DND-41 (cell line): ENCODE results near the gene RNF112.

Experiments used
- ATAC-seq: fragments of 200-7000 bp; cut with Tn5 transposase; 3 replicates; pipeline ENCODE4 v1.9.1; 2021; ENCODE audit warnings: low read depth; ENCODE audit not compliant: insufficient read depth
- DNase-seq: peaks from one replicate; pipeline ENCODE4 v3.0.0-alpha.2; 2020
- H2AFZ ChIP-seq: 2 replicates; pipeline ENCODE4 v1.6.0; 2012; ENCODE audit warnings: low read depth, low read length
- H3K27ac ChIP-seq: 2 replicates; pipeline ENCODE4 v1.5.1; 2012; ENCODE audit warnings: low read length, inconsistent platforms
- H3K27me3 ChIP-seq: fragments of 200-600 bp; sonication (generic); 2 replicates; pipeline ENCODE4 v1.6.0; 2012; ENCODE audit warnings: low read length, mild to moderate bottlenecking, inconsistent platforms; ENCODE audit not compliant: insufficient read depth, poor library complexity
- H3K36me3 ChIP-seq: 2 replicates; pipeline ENCODE4 v1.5.1; 2012; ENCODE audit warnings: low read length, inconsistent platforms; ENCODE audit not compliant: insufficient read depth
- H3K4me1 ChIP-seq: 2 replicates; pipeline ENCODE4 v1.5.1; 2012; ENCODE audit warnings: mild to moderate bottlenecking, low read length; ENCODE audit not compliant: insufficient read depth
- H3K4me2 ChIP-seq: 2 replicates; pipeline ENCODE4 v1.6.0; 2012; ENCODE audit warnings: mild to moderate bottlenecking, moderate library complexity, low read length, inconsistent platforms; ENCODE audit not compliant: insufficient read depth
- H3K4me3 ChIP-seq, 2 experiments: fragments of 200-600 bp in 1 of 2; shearing (Covaris generic) in 1 of 2; 2 replicates each; pipeline ENCODE4 v1.5.1; 2012 to 2016; ENCODE audit warnings: inconsistent platforms in 2 of 2, low read length in 2 of 2, mild to moderate bottlenecking in 2 of 2, low read depth in 1 of 2, moderate library complexity in 1 of 2
- H3K79me2 ChIP-seq: 2 replicates; pipeline ENCODE4 v1.6.0; 2012; ENCODE audit warnings: low read length, inconsistent platforms; ENCODE audit not compliant: insufficient read depth
- H3K9ac ChIP-seq: 2 replicates; pipeline ENCODE4 v1.6.0; 2012; ENCODE audit warnings: low read depth, mild to moderate bottlenecking, inconsistent platforms, low read length, moderate library complexity
- H3K9me3 ChIP-seq: 2 replicates; pipeline ENCODE4 v1.5.1; 2012; ENCODE audit warnings: low read length, moderate library complexity, mild to moderate bottlenecking, inconsistent platforms; ENCODE audit not compliant: insufficient read depth, severe bottlenecking
- H4K20me1 ChIP-seq: 2 replicates; pipeline ENCODE4 v1.6.0; 2012; ENCODE audit warnings: low read length; ENCODE audit not compliant: insufficient read depth
- EZH2 ChIP-seq: IDR thresholded peaks from 3 replicates; pipeline ENCODE4 v1.6.1; 2012; ENCODE audit warnings: borderline replicate concordance, low read depth, mild to moderate bottlenecking, moderate library complexity, low read length, inconsistent platforms; ENCODE audit not compliant: severe bottlenecking
- TF ChIP-seq, protein P1 (sequence below): IDR thresholded peaks from 2 replicates; pipeline ENCODE4 v1.5.1; 2012; ENCODE audit warnings: borderline replicate concordance, low read length, moderate library complexity, mild to moderate bottlenecking; ENCODE audit not compliant: poor library complexity, severe bottlenecking; ENCODE audit errors: extremely low read depth

RNF112 gene

DNA sequence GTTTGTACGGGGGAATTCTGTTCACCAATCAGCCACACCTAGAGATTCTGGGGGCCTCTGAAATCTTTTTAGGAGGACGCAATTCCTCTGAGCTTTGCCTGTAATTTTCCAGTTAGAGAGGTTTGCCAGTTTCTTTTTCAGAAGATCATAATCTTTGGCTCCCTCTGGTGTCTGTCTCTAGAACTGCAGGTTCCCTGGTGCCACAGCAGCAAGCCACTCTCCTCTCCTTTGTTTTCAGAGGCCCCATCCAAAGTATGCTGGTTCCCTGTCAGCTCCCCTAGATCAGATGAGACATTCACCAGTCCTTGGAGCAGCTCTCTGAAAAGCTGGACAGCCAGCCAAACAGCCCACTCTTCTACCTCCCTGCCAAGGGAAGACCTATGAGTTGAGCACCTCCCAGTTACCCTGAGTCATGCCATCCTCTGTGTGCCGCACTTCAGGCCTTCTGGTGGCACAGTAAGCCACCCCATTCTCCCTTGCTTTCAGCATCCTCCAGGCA is 36.1 kb downstream of the RNF112 start:
- Histone ChIP-seq H3K4me2 (no peak overlapping the region), H3K9me3 (peaks cover 9% of the 10 kb centered on the region), H4K20me1 (no peaks in the 10 kb centered on the region), H3K27ac (no peak overlapping the region), H3K27me3 (peaks cover 5% of the 10 kb centered on the region), H3K4me3 (no peak overlapping the region), H3K36me3 (no peaks in the 10 kb centered on the region), H2AFZ (no peak overlapping the region), H3K4me1 (no peaks in the 10 kb centered on the region), H3K79me2 (no peaks in the 10 kb centered on the region), H3K9ac (no peak overlapping the region)
- ATAC-seq (peak; percentile 60; the same call in 2 of the 3 replicates), DNase-seq (peak; percentile 68)
- TF ChIP-seq, protein P1, sequence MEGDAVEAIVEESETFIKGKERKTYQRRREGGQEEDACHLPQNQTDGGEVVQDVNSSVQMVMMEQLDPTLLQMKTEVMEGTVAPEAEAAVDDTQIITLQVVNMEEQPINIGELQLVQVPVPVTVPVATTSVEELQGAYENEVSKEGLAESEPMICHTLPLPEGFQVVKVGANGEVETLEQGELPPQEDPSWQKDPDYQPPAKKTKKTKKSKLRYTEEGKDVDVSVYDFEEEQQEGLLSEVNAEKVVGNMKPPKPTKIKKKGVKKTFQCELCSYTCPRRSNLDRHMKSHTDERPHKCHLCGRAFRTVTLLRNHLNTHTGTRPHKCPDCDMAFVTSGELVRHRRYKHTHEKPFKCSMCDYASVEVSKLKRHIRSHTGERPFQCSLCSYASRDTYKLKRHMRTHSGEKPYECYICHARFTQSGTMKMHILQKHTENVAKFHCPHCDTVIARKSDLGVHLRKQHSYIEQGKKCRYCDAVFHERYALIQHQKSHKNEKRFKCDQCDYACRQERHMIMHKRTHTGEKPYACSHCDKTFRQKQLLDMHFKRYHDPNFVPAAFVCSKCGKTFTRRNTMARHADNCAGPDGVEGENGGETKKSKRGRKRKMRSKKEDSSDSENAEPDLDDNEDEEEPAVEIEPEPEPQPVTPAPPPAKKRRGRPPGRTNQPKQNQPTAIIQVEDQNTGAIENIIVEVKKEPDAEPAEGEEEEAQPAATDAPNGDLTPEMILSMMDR, result peak; percentile 92
- TF ChIP-seq EZH2, result no peak

DNA sequence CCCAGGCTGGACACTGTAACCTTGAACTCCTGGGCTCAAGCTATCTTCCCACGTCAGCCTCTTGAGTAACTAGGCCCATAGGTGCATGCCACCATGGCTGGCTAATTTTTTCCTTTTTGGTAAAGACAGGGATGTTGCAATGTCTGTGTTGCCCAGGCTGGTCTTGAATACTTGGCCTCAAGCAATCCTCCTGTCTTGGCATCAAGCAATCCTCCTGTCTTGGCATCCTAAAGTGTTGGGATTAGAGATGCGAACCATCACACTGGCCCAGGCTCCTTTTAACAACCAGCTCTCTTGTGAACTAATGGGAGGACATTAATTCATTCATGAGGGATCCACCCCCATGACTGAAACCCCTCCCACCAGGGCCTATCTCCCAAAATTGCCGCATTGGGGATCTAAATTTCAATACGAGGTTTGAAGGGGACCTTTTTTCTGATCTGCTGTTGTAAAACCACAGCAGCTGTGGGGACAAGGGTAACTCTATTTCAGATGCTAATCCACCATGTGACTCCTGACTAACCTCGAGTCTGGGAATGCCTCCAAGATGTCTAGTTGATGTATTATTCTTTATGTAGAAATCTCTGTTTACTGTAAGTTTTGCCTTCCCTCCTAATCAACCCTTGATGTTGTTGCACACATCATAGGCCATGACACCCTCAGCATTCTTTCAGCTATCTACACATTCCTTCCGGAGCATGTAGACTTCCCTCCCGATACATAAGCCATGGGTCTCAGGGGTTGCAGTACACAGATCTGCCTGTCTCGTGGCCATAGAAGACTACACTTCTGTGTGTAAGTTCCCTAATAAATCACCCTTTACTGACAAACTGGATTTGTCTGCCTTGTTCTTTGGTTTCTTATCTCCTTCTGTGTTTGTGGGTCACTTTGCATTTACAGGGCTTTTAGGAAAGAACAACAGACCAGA is 37.6 kb downstream of the RNF112 start:
- DNase-seq (no peak), ATAC-seq (no peak)
- Histone ChIP-seq H2AFZ (no peak overlapping the region), H3K4me2 (no peak overlapping the region), H3K4me3 (no peak overlapping the region), H3K9me3 (peaks cover under 1% of the 10 kb centered on the region), H3K9ac (no peak overlapping the region), H4K20me1 (no peaks in the 10 kb centered on the region), H3K27ac (no peak overlapping the region), H3K4me1 (no peaks in the 10 kb centered on the region), H3K36me3 (no peaks in the 10 kb centered on the region), H3K27me3 (peaks cover 7% of the 10 kb centered on the region), H3K79me2 (no peaks in the 10 kb centered on the region)
- no peak for TF ChIP-seq EZH2
- TF ChIP-seq, protein P1, result no peak

DNA sequence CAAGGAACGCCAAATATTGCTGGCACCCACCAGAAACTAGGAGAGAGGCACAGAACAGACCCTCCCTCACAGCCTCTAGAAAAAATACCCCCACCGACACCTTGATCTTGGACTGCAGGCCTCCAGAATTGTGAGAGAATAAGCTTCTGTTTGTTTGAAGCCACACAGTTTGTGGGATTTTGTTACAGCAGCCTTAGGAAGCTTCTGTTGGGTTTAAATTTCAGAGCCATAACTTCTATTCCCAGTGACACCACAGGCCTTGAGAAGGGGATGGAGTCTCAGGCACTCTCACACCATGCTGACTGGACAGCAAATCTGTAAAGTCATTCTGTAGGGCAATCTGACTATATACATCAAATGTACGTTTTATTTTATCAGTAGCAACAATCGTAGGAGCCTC is 38.6 kb downstream of the RNF112 start:
- Histone ChIP-seq H2AFZ (no peak overlapping the region), H3K9me3 (no peaks in the 10 kb centered on the region), H3K36me3 (no peaks in the 10 kb centered on the region), H3K27ac (no peak overlapping the region), H3K4me2 (no peak overlapping the region), H3K4me3 (no peak overlapping the region), H3K4me1 (no peaks in the 10 kb centered on the region), H3K27me3 (peaks cover 8% of the 10 kb centered on the region), H3K79me2 (no peaks in the 10 kb centered on the region), H4K20me1 (no peaks in the 10 kb centered on the region), H3K9ac (no peak overlapping the region)
- DNase-seq, result no peak
- no peak for ATAC-seq
- no peak for TF ChIP-seq EZH2
- TF ChIP-seq, protein P1, result no peak
